Fibroblast of pulmonary artery (primary cell): ENCODE results near the gene LRRK1.

Source experiments
- DNase-seq: peaks from one replicate; pipeline ENCODE4 v3.0.0-alpha.2; 2010; ENCODE audit warnings: low read depth
- H3K4me3 ChIP-seq: replicated peaks from 2 replicates; pipeline ENCODE4 v1.5.1; 2011; ENCODE audit warnings: low read depth, mild to moderate bottlenecking, control low read depth, low read length, moderate library complexity
- CTCF ChIP-seq: IDR thresholded peaks from 2 replicates; pipeline ENCODE4 v1.5.1; 2011; ENCODE audit warnings: mild to moderate bottlenecking, control low read depth, low read length, inconsistent platforms; ENCODE audit errors: missing control alignments

The LRRK1 gene

GRCh38 chr15:101004986-101005747 is 86.0 kb downstream of the LRRK1 start:
- no peak for DNase-seq
- H3K4me3 ChIP-seq: no peak overlapping the region
- TF ChIP-seq CTCF: no peak

- TF ChIP-seq CTCF: peak; percentile 93
- no peak overlapping the region for H3K4me3 ChIP-seq
- DNase-seq: peak; percentile 86
These were observed 88.0 kb downstream of the LRRK1 start for GRCh38 chr15:101006931-101007691.

- H3K4me3 ChIP-seq: peak overlapping the region; percentile 39
These were observed 89.3 kb downstream of the LRRK1 start for GRCh38 chr15:101008158-101009139.

GRCh38 chr15:101009176-101009575 is 90.0 kb downstream of the LRRK1 start:
- TF ChIP-seq CTCF: no peak
- DNase-seq: no peak
- no peak overlapping the region for H3K4me3 ChIP-seq

More at GRCh38 chr15:101008158-101009139, 89.3 kb downstream of the LRRK1 start:
- DNase-seq: peak; percentile 71
- TF ChIP-seq CTCF: peak; percentile 93

GRCh38 chr15:101010781-101011180 is 91.6 kb downstream of the LRRK1 start:
- H3K4me3 ChIP-seq: no peak overlapping the region
- no peak for TF ChIP-seq CTCF
- DNase-seq: no peak

- DNase-seq: no peak
- no peak for TF ChIP-seq CTCF
These were observed 93.4 kb downstream of the LRRK1 start for GRCh38 chr15:101012326-101013200.

More at GRCh38 chr15:101012326-101013200, 93.4 kb downstream of the LRRK1 start:
- H3K4me3 ChIP-seq: no peak overlapping the region
